Lower leg skin (tissue), 4 donors: ENCODE data around the gene NCKAP5. TPM values are rescaled to one million over a fixed set of nuclear protein-coding genes. Genes with fewer than 3 reads are reported as not detected.

ENCODE experiments used
- DNase-seq, 2 donors: peaks; one replicate each; pipeline ENCODE4 v3.0.0-alpha.2; 2019; ENCODE audit warnings: low spot score in 2 of 2
- H3K4me3 ChIP-seq: fragments of 200-600 bp; sonication (generic); 2 replicates; pipeline ENCODE4 v1.5.1; 2017; ENCODE audit warnings: mild to moderate bottlenecking, low read depth; ENCODE audit not compliant: poor library complexity, severe bottlenecking
- CTCF ChIP-seq, 3 donors: fragments of 450-650 bp; IDR thresholded peaks; one replicate each; pipeline ENCODE4 v1.5.1; 2016; ENCODE audit warnings: antibody characterized with exemption in 3 of 3, mild to moderate bottlenecking in 3 of 3, moderate library complexity in 2 of 3
- POLR2A ChIP-seq, 2 donors: fragments of 450-650 bp; IDR thresholded peaks; one replicate each; pipeline ENCODE4 v1.6.1; 2016 to 2017; ENCODE audit warnings: antibody characterized with exemption in 2 of 2, mild to moderate bottlenecking in 1 of 2, moderate library complexity in 1 of 2
- WGBS, 2 donors: methylation state at CpG; one replicate each; pipeline ENCODE4 v1.1.5; 2018; 5-methylcytosine and 5-hydroxymethylcytosine counted together
- intact Hi-C: fragments of 100-400 bp; cut with DNase I; formaldehyde crosslinking; loops from one replicate; pipeline ENCODE4 v1.15.0; 2023; ENCODE audit warnings: low total_unique reads
- total RNA-seq, 4 donors: library from RNA; depleted of rRNA; stranded (reverse); fragments of >200 nt; gene quantifications; one replicate each; pipeline ENCODE4 v1.1.0, GENCODE V29; 2016

The NCKAP5 gene
- total RNA-seq, 4 donors from 2014 or later = 2.0 to 5.1 (median 3.6) TPM

- no peak for TF ChIP-seq CTCF (IDR thresholded peaks at IDR 0.05)
- no peak for TF ChIP-seq POLR2A (IDR thresholded peaks at IDR 0.05)
Measured at GRCh38 chr2:133439565-133439920, 128.7 kb downstream of the NCKAP5 start.

GRCh38 chr2:133438848-133439564 lies 129.3 kb downstream of the NCKAP5 start:
- DNase-seq = no peak
- intact Hi-C loops = no loop called here
- no peak overlapping the region for H3K4me3 ChIP-seq
- TF ChIP-seq POLR2A (IDR thresholded peaks at IDR 0.05) (no peak), CTCF (IDR thresholded peaks at IDR 0.05) (no peak)
- WGBS, 2 donors = 44 to 49% methylated on average over 4 of the region's 4 CpGs

More at GRCh38 chr2:133439565-133439920, 128.7 kb downstream of the NCKAP5 start:
- no peak overlapping the region for H3K4me3 ChIP-seq
- intact Hi-C loops = no loop called here
- no peak for DNase-seq

- intact Hi-C loops = no loop called here
- DNase-seq = no peak
- TF ChIP-seq POLR2A (IDR thresholded peaks at IDR 0.05) = no peak
- no peak for TF ChIP-seq CTCF (IDR thresholded peaks at IDR 0.05)
- H3K4me3 ChIP-seq = no peak overlapping the region
Measured at GRCh38 chr2:133438026-133438425, 130.2 kb downstream of the NCKAP5 start.

GRCh38 chr2:133437492-133437891 lies 130.8 kb downstream of the NCKAP5 start:
- no peak for DNase-seq
- TF ChIP-seq CTCF (IDR thresholded peaks at IDR 0.05) (no peak), POLR2A (IDR thresholded peaks at IDR 0.05) (no peak)
- 58 to 66% methylated on average over 3 of the region's 3 CpGs for WGBS, 2 donors
- intact Hi-C loops = no loop called here
- H3K4me3 ChIP-seq = no peak overlapping the region

GRCh38 chr2:133434959-133435668 lies 133.1 kb downstream of the NCKAP5 start:
- 24 to 33% methylated on average over 5 of the region's 5 CpGs for WGBS, 2 donors

More at GRCh38 chr2:133434959-133435668, 133.1 kb downstream of the NCKAP5 start:
- TF ChIP-seq CTCF (IDR thresholded peaks at IDR 0.05) (no peak), POLR2A (IDR thresholded peaks at IDR 0.05) (no peak)
- H3K4me3 ChIP-seq = no peak overlapping the region
- intact Hi-C loops = no loop called here
- DNase-seq = no peak
